HS-27A (cell line): ENCODE measurements around the gene BFSP1.

ENCODE experiments used
- DNase-seq: peaks from one replicate; pipeline ENCODE4 v3.0.0-alpha.2; 2012; ENCODE audit warnings: low read depth, missing footprints

BFSP1 gene

DNA sequence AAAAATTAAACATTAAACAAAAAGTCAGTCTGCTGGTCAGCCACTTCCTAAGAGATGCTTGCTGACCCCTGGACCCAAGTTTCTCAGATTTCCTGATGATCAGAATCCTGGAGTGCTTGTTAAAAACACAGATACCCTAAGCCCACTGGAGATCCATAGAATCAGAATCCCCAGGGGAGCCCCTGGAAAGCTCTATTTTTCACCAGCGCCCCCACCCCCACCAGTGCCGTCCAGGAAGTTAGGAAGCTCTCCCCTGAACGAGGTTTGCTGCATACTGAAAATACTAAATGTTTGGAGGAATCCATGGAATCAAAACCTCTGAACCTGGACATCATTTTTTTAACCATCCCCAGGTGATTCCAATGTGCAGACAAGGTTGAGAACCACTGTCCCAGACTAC lies 69.2 kb downstream of the BFSP1 start:
- DNase-seq = no peak

DNA sequence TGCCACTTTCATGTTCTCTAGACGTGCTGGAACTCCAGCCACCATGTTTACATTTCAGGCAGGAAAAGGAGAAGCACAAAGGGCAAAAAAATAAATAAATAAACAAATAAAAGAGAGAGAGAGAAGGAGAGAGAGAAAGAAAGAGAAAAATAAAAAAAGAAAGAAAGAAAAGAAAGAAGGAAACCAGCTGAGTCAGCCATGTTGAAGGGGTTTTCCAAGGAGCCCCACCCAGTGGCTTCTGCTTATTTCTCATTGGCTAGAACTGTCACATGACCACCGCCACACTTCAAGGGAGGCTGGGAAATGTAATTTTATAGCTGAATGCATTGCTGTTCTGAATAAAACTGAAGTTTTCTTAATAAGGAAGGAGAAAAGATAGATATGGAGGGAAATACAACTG lies 71.1 kb downstream of the BFSP1 start:
- DNase-seq = no peak

DNA sequence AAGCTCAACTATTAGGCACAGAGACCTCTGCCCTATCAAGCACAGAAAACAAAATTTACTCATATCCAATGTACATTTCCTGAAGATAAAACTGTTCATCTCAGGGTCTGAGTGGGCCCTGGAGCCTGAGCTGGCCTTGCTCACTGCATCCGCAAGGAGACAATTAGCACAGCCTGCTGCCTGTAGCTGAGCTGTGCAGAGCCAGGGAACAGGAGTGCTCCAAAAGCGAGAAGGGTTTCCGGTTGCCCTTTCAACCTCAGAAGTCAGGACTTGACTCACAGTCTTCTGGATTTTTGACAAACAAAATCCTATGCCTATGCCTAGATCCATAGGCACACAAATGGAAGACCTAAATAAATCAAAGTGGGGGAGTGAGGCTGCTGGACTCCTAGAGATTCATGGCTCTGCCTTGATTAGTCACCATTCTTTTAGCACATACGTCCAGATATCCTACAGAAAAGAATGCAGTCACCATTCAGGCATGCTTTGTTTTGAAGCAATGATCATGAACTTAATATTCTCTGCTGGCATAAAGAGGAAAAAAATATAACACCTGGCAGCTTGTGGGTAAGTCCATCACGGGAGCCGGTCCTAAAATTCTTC lies 73.5 kb downstream of the BFSP1 start:
- DNase-seq = no peak

DNA sequence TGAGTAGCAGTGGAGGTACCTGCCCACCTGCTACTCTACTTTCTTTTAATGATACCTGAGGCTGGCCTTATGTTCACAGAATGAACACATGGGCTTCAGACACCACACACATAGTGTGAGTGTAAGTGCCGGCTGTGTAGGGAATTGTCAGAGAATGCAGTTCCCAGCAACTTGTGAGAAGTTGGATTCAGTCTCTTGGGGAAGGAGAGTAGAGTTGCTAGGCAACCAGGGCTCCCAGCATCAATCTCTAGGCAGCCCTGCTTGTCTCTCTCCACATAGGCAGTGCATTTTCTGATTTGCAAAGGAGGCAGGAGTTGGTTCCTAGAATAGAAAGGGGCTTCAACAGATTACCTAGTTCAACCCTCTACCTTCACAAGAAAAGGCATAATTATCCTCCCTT lies 74.1 kb downstream of the BFSP1 start:
- DNase-seq = no peak

DNA sequence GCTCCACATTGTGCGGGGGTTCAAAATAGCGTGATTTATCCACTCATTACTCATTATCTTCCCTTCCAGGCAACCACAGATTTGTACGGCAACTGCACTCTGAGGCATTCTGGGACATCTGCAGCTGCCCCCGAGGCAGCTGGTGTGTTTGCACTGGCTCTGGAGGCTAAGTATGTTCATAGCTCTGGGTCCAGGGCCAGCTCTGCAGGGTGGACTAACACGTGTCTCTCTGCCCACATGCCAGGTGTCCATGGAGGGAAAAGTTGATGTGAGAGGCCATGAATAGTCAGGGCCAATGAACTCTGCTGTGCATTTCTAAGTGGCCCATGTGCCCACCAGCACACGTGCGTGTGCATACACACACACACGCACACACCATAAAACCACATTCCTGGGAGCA lies 74.9 kb downstream of the BFSP1 start:
- no peak for DNase-seq

DNA sequence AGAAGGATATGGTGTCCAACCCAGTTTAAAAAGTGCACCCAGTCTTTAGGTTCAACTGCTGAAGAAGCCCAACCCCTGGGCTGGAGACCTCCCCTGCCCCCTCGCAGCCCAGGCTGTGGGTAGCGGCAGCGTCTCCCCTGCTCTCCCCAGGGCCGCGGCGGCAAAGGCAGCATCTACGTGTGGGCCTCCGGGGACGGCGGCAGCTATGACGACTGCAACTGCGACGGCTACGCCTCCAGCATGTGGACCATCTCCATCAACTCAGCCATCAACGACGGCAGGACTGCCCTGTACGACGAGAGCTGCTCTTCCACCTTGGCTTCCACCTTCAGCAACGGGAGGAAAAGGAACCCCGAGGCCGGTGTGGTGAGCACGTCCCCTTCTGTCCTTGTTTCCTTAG lies 77.6 kb downstream of the BFSP1 start:
- DNase-seq = no peak

DNA sequence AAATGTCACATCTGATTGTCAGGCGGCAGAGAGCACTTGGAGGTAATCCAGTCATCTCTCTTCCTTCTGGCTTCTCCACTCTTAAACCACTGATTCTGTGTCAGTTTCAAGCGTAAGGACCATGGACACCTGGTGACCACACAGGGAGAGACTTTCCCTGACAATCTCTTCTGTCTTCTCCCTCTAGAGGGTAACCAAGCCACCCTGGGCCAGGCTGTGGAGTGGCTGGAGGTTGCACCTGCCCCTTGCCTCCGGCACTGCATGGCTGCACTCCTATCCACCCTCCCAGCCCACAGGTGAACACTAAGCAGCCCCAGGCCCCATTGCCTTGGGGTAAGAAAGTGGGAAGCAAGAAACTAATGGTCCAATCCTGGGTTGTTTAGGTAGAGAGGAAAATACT lies 78.7 kb downstream of the BFSP1 start:
- DNase-seq = no peak

DNA sequence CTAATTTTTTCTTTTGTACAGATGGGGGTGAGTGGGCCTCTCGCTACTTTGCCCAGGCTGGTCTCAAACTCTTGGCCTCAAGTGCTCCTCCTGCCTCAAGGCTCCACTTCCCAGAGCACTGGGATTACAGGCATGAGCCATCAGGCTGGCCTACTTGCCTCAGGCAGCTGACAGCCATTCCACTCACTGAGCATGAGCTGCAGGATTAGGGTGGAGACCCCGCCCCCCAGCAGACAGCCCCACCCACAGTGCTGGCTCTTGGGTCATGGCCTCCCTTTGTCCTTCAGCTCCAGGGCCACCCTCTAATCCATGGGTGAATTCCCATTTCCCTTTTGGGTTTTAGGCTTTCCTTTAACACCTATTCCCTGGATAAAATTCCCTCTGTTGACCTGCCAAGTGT lies 82.1 kb downstream of the BFSP1 start:
- no peak for DNase-seq

DNA sequence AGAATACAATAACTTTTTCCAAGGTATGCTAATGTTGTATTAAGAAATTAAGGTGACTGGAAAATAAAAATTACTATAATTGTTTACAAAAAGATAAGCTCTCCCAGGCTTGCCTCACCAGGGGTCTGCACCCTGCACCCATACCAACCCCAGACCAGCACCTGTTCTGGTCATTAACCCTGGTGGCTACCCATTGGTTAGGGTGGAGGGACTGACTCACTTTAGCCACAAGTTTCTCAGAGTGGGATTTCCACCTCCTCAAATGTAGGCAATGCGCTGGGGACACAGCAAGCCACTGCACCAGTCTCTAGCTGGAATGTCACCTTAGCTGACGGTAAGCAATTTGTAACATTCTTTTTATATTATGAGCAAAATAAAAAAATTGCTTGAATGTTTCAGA lies 83.1 kb downstream of the BFSP1 start:
- no peak for DNase-seq

DNA sequence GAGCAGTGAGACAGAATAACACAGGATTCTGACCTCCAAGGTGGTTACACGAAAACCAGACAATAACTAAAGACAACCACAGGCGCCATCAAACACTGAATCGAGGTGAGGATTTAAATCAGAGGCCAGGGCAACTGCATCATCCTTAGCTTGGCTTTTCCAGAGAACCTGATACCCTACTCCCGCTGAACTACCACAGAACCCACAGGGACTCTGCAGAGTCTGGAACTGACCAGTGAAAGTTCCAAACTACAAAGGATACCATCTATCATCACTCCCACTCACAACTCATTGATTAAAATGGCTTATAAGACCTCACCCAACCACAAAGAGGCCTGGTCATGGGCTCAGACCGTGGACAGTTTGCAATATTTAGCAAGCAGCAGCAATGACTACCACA lies 85.0 kb downstream of the BFSP1 start:
- no peak for DNase-seq

DNA sequence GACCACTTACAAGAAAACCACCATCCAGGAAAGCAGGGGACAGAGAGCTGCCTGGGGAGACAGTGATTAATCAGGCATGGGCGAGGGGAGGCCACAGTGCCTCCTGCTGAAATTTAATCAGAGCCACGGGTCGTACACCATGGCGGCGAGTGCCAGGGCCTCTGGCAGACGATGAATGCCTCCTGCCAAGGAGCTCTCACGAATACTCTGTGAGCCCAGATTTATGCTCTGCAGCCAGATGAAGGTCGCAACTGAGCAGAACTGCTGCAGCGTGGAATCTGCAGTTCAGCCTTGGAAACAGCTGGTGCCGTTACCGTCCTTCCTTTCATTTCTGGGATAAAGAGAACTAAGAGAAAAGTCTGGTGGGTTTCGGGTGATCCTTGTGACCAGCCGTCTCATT lies 85.6 kb downstream of the BFSP1 start:
- no peak for DNase-seq

DNA sequence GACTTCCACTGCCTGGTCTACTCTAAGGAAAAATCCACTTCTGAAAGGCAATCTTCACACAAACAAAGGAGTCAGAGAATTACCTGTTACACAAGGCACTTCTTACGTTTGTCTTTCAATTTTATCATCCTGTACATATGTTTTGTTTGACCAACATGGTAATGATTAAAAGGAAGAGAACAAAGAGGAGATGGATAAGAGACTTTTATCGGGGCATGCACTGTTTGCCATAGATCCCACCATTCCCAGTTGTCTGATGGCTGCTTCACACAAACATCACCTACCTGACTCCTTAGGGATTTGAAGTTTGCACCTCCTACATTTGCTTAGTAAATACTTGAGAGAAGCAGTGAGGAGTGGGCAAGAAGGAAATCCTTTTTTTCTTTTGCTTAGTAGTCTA lies 87.1 kb downstream of the BFSP1 start:
- DNase-seq = no peak
